ENCODE data around the gene CACNA2D4.

The CACNA2D4 gene

GRCh38 chr12:1935242-1935641 is 16.8 kb upstream of the CACNA2D4 start:
- DNase-seq, result no peak

- no peak for DNase-seq
Observed at GRCh38 chr12:1934831-1935230, 16.4 kb upstream of the CACNA2D4 start.

- DNase-seq, result no peak
Observed at GRCh38 chr12:1934068-1934467, 15.6 kb upstream of the CACNA2D4 start.

- DNase-seq, result no peak
Observed at GRCh38 chr12:1933342-1934051, 15.0 kb upstream of the CACNA2D4 start.

GRCh38 chr12:1932264-1932777 is 13.9 kb upstream of the CACNA2D4 start:
- no peak for DNase-seq

GRCh38 chr12:1931642-1932041 is 13.2 kb upstream of the CACNA2D4 start:
- DNase-seq, result no peak

- no peak for DNase-seq
Observed at GRCh38 chr12:1930803-1931597, 12.5 kb upstream of the CACNA2D4 start.

GRCh38 chr12:1929985-1930802 is 11.7 kb upstream of the CACNA2D4 start:
- DNase-seq, result no peak

GRCh38 chr12:1929241-1929984 is 11.0 kb upstream of the CACNA2D4 start:
- no peak for DNase-seq

- no peak for DNase-seq
Observed at GRCh38 chr12:1928439-1929121, 10.1 kb upstream of the CACNA2D4 start.

- DNase-seq, result no peak
Observed at GRCh38 chr12:1927751-1928351, 9.4 kb upstream of the CACNA2D4 start.

GRCh38 chr12:1927051-1927680 is 8.7 kb upstream of the CACNA2D4 start:
- no peak for DNase-seq

GRCh38 chr12:1926251-1926657 is 7.8 kb upstream of the CACNA2D4 start:
- DNase-seq, result no peak

GRCh38 chr12:1925684-1926006 is 7.2 kb upstream of the CACNA2D4 start:
- DNase-seq, result no peak

- no peak for DNase-seq
Observed at GRCh38 chr12:1924996-1925683, 6.7 kb upstream of the CACNA2D4 start.

- no peak for DNase-seq
Observed at GRCh38 chr12:1922985-1923384, 4.5 kb upstream of the CACNA2D4 start.

- no peak for DNase-seq
Observed at GRCh38 chr12:1922075-1922709, 3.7 kb upstream of the CACNA2D4 start.

GRCh38 chr12:1920971-1921370 is 2.5 kb upstream of the CACNA2D4 start:
- no peak for DNase-seq

GRCh38 chr12:1920436-1920835 is 2.0 kb upstream of the CACNA2D4 start:
- no peak for DNase-seq

GRCh38 chr12:1919763-1920162 is 1.3 kb upstream of the CACNA2D4 start:
- no peak for DNase-seq
